GM12891 (cell line): ENCODE measurements around the gene CCKAR.

Experiments used
- POLR2A ChIP-seq: IDR thresholded peaks from 2 replicates; pipeline ENCODE4 v1.6.1; 2011; ENCODE audit warnings: low read depth, low read length, control low read depth
- POU2F2 ChIP-seq: IDR thresholded peaks from 2 replicates; pipeline ENCODE4 v1.6.1; 2011; ENCODE audit warnings: low read depth, mild to moderate bottlenecking, control low read depth, low read length, moderate library complexity
- TAF1 ChIP-seq: IDR thresholded peaks from 2 replicates; pipeline ENCODE4 v1.6.1; 2011; ENCODE audit warnings: low read depth, low read length, control low read depth

GRCh38 chr4:26468977-26469376, 21.3 kb downstream of the CCKAR start:
- TF ChIP-seq POU2F2: no peak
- TF ChIP-seq POLR2A: no peak
- TF ChIP-seq TAF1: no peak
